Neuron (in vitro differentiated cells): Measurements from ENCODE around the gene TP53INP2.

Experiments
- H2AFZ ChIP-seq: one replicate; pipeline ENCODE4 v1.6.1; 2013; ENCODE audit warnings: low read depth, mild to moderate bottlenecking, inconsistent platforms, low read length, moderate library complexity
- H3K27me3 ChIP-seq: one replicate; pipeline ENCODE4 v1.6.1; 2013; ENCODE audit warnings: low read length; ENCODE audit not compliant: insufficient read depth
- H3K36me3 ChIP-seq: one replicate; pipeline ENCODE4 v1.6.1; 2013; ENCODE audit warnings: low read length; ENCODE audit not compliant: insufficient read depth
- H3K4me1 ChIP-seq: one replicate; pipeline ENCODE4 v1.6.1; 2013; ENCODE audit warnings: low read length; ENCODE audit not compliant: insufficient read depth
- H3K4me3 ChIP-seq: 2 replicates; pipeline ENCODE4 v1.5.1; 2013; ENCODE audit warnings: mild to moderate bottlenecking, low read length, moderate library complexity
- H3K9me3 ChIP-seq: one replicate; pipeline ENCODE4 v1.6.1; 2013; ENCODE audit warnings: low read length

Gene TP53INP2

DNA sequence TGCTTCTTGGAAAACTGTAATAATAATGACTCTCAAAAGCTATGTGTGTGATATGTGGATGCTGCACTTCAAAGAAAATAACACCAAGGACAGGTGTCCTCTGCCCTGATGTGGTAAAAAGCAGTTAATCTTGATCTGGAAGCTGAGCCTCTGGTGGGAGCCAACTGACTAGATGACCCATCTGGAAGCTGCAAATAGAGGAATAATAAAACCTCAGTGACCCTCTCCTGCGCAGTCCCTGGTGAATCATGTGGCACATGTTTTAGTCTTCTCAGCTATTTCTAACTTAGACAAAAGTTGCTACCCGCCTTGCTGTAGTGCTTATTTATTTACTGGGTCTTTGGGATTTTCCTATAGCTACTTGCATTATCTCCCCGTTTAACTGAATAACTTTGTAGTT is 47.3 kb downstream of the TP53INP2 start:
- H3K9me3 ChIP-seq = no peaks in the 10 kb centered on the region
- no peaks in the 10 kb centered on the region for H3K4me1 ChIP-seq
- H2AFZ ChIP-seq = no peak overlapping the region
- H3K36me3 ChIP-seq = peaks cover 75% of the 10 kb centered on the region
- H3K27me3 ChIP-seq = no peaks in the 10 kb centered on the region
- H3K4me3 ChIP-seq = no peak overlapping the region

DNA sequence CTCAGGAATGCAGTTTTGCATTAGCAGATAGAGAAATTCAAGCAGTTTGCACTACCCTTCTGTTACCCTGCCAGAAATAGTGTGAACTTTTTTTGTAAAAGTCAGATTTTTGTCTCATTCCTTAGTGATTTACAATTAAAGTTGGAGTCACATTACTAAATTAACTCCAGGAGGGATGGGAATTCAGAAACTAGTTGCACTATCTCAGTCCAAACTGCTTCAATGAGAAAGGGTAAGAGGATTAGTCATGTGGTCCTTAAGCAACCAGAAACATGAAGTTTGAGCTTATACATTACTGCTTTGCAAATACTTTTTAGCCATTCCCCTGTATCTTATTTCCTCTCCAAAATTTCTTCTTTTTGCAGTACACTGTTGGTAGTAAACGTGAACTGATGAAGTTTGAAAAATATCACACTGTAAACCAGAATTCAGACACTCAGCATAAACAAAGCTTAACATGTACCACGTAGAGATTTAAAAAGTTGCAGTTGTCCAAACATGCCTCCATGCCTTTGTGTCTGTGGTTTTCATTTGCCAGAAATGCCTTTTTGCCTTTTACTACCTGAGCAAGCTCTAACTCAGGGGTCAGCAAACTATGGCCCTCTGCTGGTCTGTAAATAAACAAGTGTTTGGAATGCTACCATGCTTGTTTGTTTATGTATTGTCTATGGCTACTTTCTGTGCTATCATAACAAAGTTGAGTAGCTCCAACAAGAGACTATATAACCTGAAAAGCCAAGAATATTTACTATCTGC is 49.7 kb downstream of the TP53INP2 start:
- no peak overlapping the region for H2AFZ ChIP-seq
- no peak overlapping the region for H3K4me3 ChIP-seq
- H3K27me3 ChIP-seq = no peaks in the 10 kb centered on the region
- H3K4me1 ChIP-seq = no peaks in the 10 kb centered on the region
- no peaks in the 10 kb centered on the region for H3K9me3 ChIP-seq
- H3K36me3 ChIP-seq = peaks cover 83% of the 10 kb centered on the region

DNA sequence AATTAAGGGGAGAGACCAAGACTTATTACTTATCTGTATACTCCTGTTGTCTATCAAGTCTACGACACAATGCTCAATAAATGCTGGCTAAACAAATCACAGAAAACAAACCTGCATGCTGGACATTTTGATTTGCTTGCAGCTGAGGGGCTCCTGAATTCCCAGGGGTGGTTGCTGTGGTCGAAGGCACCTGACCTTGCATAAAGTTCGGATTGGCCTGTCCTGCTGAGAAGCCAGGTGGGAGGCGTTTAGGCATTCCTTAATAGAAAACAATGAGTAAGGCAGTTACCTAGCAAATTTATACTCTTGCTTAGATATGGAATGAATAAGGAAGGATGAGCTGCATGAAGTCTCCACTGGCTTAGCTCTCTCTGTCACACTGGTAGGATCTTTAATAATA is 50.5 kb downstream of the TP53INP2 start:
- peaks cover 83% of the 10 kb centered on the region for H3K36me3 ChIP-seq
- H3K9me3 ChIP-seq = no peaks in the 10 kb centered on the region
- H3K27me3 ChIP-seq = no peaks in the 10 kb centered on the region
- H2AFZ ChIP-seq = no peak overlapping the region
- no peak overlapping the region for H3K4me3 ChIP-seq
- no peaks in the 10 kb centered on the region for H3K4me1 ChIP-seq

DNA sequence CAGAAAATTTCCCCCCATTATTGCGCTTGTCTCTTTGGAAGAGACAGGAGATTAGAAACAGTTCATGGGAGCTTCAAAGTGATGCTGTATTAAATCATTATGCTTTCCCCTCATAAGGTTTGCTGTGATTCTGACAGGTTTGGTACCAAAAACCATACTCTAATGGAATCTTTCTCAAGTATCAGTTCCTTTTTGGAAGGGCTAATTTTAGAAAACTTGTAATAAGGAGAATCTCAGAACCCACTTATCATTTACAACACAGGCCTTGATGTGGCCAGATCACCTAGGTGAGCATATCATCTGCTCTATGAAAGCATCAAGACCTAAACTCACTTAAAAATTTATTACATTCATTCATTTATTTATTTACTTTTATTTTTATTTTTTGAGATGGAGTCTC is 51.2 kb downstream of the TP53INP2 start:
- H3K4me1 ChIP-seq = no peaks in the 10 kb centered on the region
- no peak overlapping the region for H3K4me3 ChIP-seq
- no peak overlapping the region for H2AFZ ChIP-seq
- no peaks in the 10 kb centered on the region for H3K27me3 ChIP-seq
- no peaks in the 10 kb centered on the region for H3K9me3 ChIP-seq
- peaks cover 82% of the 10 kb centered on the region for H3K36me3 ChIP-seq

DNA sequence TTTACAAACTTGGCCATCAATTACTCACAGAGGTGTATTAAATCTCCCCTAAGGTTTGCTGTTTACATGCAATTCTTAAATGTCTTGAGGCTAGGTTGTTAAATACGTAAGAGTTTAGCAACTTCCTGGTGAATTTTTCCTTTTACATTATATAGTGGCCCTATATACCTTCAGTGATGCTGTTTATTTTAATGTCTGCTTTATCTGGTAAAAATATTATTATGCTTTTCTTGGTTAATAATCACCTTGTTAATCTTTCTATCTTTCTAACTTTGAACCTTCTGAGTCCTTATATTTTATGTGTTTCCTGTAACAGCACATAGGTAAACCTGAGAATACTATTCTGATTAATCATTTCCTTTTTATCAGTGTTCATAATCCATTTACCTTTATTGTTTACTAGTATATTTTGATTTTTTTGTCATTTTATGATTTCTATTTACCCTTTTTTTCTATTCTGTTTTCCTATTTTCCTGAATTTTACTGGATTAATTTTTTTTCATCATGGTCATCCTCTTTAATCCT is 57.9 kb downstream of the TP53INP2 start:
- Histone ChIP-seq H2AFZ (no peak overlapping the region), H3K36me3 (peaks cover 73% of the 10 kb centered on the region), H3K9me3 (no peaks in the 10 kb centered on the region), H3K4me3 (no peak overlapping the region), H3K4me1 (no peaks in the 10 kb centered on the region), H3K27me3 (no peaks in the 10 kb centered on the region)
